Neuronal stem cell (in vitro differentiated cells): ENCODE measurements around the gene CCDC167.

Source experiments
- DNase-seq: peaks from one replicate; pipeline ENCODE4 v3.0.0-alpha.2; 2013; ENCODE audit warnings: low spot score
- H2AFZ ChIP-seq: one replicate; pipeline ENCODE4 v1.6.1; 2013; ENCODE audit warnings: mild to moderate bottlenecking, low read length, inconsistent platforms
- H2AK5ac ChIP-seq: 2 replicates; pipeline ENCODE4 v1.6.1; 2013; ENCODE audit warnings: low read depth, mild to moderate bottlenecking, inconsistent platforms, low read length, moderate library complexity, mixed read lengths
- H2BK120ac ChIP-seq: 2 replicates; pipeline ENCODE4 v1.6.1; 2013; ENCODE audit warnings: low read depth, mild to moderate bottlenecking, inconsistent platforms, low read length, moderate library complexity, mixed read lengths
- H2BK12ac ChIP-seq: one replicate; pipeline ENCODE4 v1.6.1; 2013; ENCODE audit warnings: low read length, inconsistent platforms
- H2BK15ac ChIP-seq: 2 replicates; pipeline ENCODE4 v1.6.1; 2013; ENCODE audit warnings: mild to moderate bottlenecking, low read length, inconsistent platforms, mixed read lengths
- H2BK5ac ChIP-seq: one replicate; pipeline ENCODE4 v1.6.1; 2013; ENCODE audit warnings: inconsistent platforms, mild to moderate bottlenecking, low read length, moderate library complexity
- H3K14ac ChIP-seq: one replicate; pipeline ENCODE4 v1.6.1; 2013; ENCODE audit warnings: low read length, inconsistent platforms
- H3K18ac ChIP-seq: 2 replicates; pipeline ENCODE4 v1.6.1; 2013; ENCODE audit warnings: low read length, inconsistent platforms
- H3K23ac ChIP-seq: 2 replicates; pipeline ENCODE4 v1.6.1; 2013; ENCODE audit warnings: low read depth, mild to moderate bottlenecking, mixed read lengths, low read length, inconsistent platforms; ENCODE audit not compliant: poor library complexity
- H3K27ac ChIP-seq: replicated peaks from 3 replicates; pipeline ENCODE4 v1.5.1; 2013; ENCODE audit warnings: low read length, inconsistent platforms
- H3K27me3 ChIP-seq, 3 experiments: 2 replicates each; pipeline ENCODE4 v1.6.1; 2013; ENCODE audit warnings: low read length in 3 of 3, mild to moderate bottlenecking in 2 of 3, inconsistent platforms in 1 of 3, low read depth in 1 of 3, mixed read lengths in 1 of 3, moderate library complexity in 1 of 3; ENCODE audit not compliant: control insufficient read depth in 3 of 3, insufficient read depth in 3 of 3
- H3K36me3 ChIP-seq, 2 donors: replicated peaks in 1 of 2; 2 replicates each; pipeline ENCODE4 v1.6.1; 2013; ENCODE audit warnings: low read length in 2 of 2; ENCODE audit not compliant: control insufficient read depth in 2 of 2, insufficient read depth in 2 of 2
- H3K4ac ChIP-seq: 2 replicates; pipeline ENCODE4 v1.6.1; 2013; ENCODE audit warnings: inconsistent platforms, mild to moderate bottlenecking, low read length, moderate library complexity
- H3K4me1 ChIP-seq, 2 donors: 1 replicate in 1 of 2; 2 replicates in 1 of 2; pipeline ENCODE4 v1.6.1; 2013; ENCODE audit warnings: low read length in 2 of 2, low read depth in 1 of 2; ENCODE audit not compliant: control insufficient read depth in 2 of 2, insufficient read depth in 1 of 2
- H3K4me2 ChIP-seq: one replicate; pipeline ENCODE4 v1.6.1; 2013; ENCODE audit warnings: mild to moderate bottlenecking, low read length, inconsistent platforms; ENCODE audit not compliant: insufficient read depth, poor library complexity, severe bottlenecking
- H3K4me3 ChIP-seq, 2 donors: 2 replicates each; pipeline ENCODE4 v1.5.1; 2013; ENCODE audit warnings: low read length in 2 of 2, mild to moderate bottlenecking in 2 of 2, inconsistent platforms in 1 of 2, moderate library complexity in 1 of 2
- H3K79me1 ChIP-seq: one replicate; pipeline ENCODE4 v1.6.1; 2013; ENCODE audit warnings: low read depth, mild to moderate bottlenecking, inconsistent platforms, low read length, moderate library complexity
- H3K9ac ChIP-seq: one replicate; pipeline ENCODE4 v1.6.1; 2013; ENCODE audit warnings: mild to moderate bottlenecking, low read depth, low read length, inconsistent platforms; ENCODE audit not compliant: poor library complexity
- H3K9me3 ChIP-seq, 2 donors: replicated peaks in 1 of 2; 2 replicates each; pipeline versions ENCODE3 to v1.6.1; 2013; ENCODE audit warnings: low read length in 2 of 2, mild to moderate bottlenecking in 2 of 2, inconsistent platforms in 1 of 2, low read depth in 1 of 2, mixed read lengths in 1 of 2, moderate library complexity in 1 of 2; ENCODE audit not compliant: control insufficient read depth in 2 of 2, insufficient read depth in 1 of 2
- H4K8ac ChIP-seq: one replicate; pipeline ENCODE4 v1.6.1; 2013; ENCODE audit warnings: low read depth, mild to moderate bottlenecking, inconsistent platforms, low read length, moderate library complexity
- H4K91ac ChIP-seq: one replicate; pipeline ENCODE4 v1.6.1; 2013; ENCODE audit warnings: low read length, low read depth, mild to moderate bottlenecking, inconsistent platforms; ENCODE audit not compliant: poor library complexity
- WGBS, 2 donors: extraction: QIAGEN DNeasy Blood & Tissue Kit; methylation state at CpG; one replicate each; pipeline ENCODE4 v1.1.7; 2013; ENCODE audit warnings: missing lambda C conversion rate in 2 of 2, mixed read lengths in 1 of 2; ENCODE audit not compliant: insufficient read length in 2 of 2, insufficient replicate concordance in 1 of 2; ENCODE audit errors: extremely low coverage in 2 of 2; 5-methylcytosine and 5-hydroxymethylcytosine counted together

The CCDC167 gene

DNA sequence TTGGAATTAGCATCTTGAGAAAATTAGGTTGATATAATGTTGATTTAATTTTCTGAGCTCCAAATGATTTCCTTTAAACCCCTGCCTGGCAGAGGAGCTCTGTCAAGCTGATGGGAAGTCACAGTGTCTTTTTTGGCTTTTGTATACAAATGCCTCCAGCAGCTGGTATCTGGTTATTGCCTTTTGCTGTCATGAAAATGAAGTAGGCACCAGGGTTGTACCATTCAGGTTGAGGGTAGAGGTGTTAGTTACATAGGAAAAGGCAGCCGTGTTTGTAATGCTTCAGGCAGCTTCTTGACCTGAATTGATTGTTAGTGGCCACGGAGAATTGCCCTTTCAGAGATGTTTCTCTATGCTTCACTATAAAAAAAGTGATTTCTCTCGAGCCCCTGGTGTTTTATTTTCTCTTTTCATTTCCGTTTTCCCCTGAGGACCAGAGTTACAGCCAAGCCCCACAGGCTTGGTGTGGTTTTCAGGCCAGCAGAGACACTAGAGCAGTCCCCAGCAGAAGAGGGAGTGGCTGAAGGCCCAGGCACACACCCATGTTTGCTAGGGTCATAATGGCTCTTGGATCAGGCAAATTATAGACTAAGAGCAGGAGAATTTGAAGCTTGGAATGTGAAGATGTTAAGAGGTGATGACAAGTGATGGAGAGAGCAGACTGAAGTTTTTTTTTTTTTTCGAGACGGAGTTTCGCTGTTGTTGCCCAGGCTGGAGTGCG lies 45.1 kb downstream of the CCDC167 start:
- H3K4ac ChIP-seq = no peak overlapping the region
- no peak overlapping the region for H4K91ac ChIP-seq
- WGBS, 2 donors = no CpG with 5 or more reads among the region's 8 CpGs
- no peak overlapping the region for H3K4me3 ChIP-seq
- H3K14ac ChIP-seq = no peak overlapping the region
- peaks cover 18 to 88% of the 10 kb centered on the region in 2 donors for H3K36me3 ChIP-seq
- no peak overlapping the region for H3K23ac ChIP-seq
- H2BK120ac ChIP-seq = no peak overlapping the region
- H3K27me3 ChIP-seq = no peaks in the 10 kb centered on the region
- no peak overlapping the region for H2BK5ac ChIP-seq
- H3K79me1 ChIP-seq = no peaks in the 10 kb centered on the region
- H2BK15ac ChIP-seq = no peak overlapping the region
- peaks cover 0 to 3% of the 10 kb centered on the region in 2 donors for H3K4me1 ChIP-seq
- no peak overlapping the region for H3K4me2 ChIP-seq
- H3K18ac ChIP-seq = no peak overlapping the region
- H3K27ac ChIP-seq = no peak overlapping the region
- no peaks in the 10 kb centered on the region for H3K9me3 ChIP-seq
- H4K8ac ChIP-seq = no peak overlapping the region
- no peak for DNase-seq
- no peak overlapping the region for H2AK5ac ChIP-seq
- no peak overlapping the region for H3K9ac ChIP-seq
- H2BK12ac ChIP-seq = no peak overlapping the region
- no peak overlapping the region for H2AFZ ChIP-seq

GRCh38 chr6:37452522-37452921 lies 47.2 kb downstream of the CCDC167 start:
- H4K8ac ChIP-seq = no peak overlapping the region
- H3K4me3 ChIP-seq = no peak overlapping the region
- H2AFZ ChIP-seq = no peak overlapping the region
- DNase-seq = no peak
- no peaks in the 10 kb centered on the region for H3K4me1 ChIP-seq
- no peak overlapping the region for H2BK5ac ChIP-seq
- H3K18ac ChIP-seq = no peak overlapping the region
- no peak overlapping the region for H3K4me2 ChIP-seq
- peaks cover 16 to 92% of the 10 kb centered on the region in 2 donors for H3K36me3 ChIP-seq
- no peaks in the 10 kb centered on the region for H3K9me3 ChIP-seq
- no peak overlapping the region for H2BK15ac ChIP-seq
- H3K79me1 ChIP-seq = no peaks in the 10 kb centered on the region
- no CpG with 5 or more reads among the region's 3 CpGs for WGBS, 2 donors
- H4K91ac ChIP-seq = no peak overlapping the region
- no peak overlapping the region for H3K14ac ChIP-seq
- no peak overlapping the region for H3K23ac ChIP-seq
- no peak overlapping the region for H3K27ac ChIP-seq
- H2BK12ac ChIP-seq = no peak overlapping the region
- no peak overlapping the region for H3K4ac ChIP-seq
- H3K9ac ChIP-seq = no peak overlapping the region
- no peak overlapping the region for H2AK5ac ChIP-seq
- no peak overlapping the region for H2BK120ac ChIP-seq
- no peaks in the 10 kb centered on the region for H3K27me3 ChIP-seq

- WGBS, 2 donors = no CpG with 5 or more reads among the region's 2 CpGs
Measured at GRCh38 chr6:37451441-37452193, 48.1 kb downstream of the CCDC167 start.

GRCh38 chr6:37449984-37450383 lies 49.7 kb downstream of the CCDC167 start:
- no peak overlapping the region for H2BK5ac ChIP-seq
- no peak overlapping the region for H3K27ac ChIP-seq
- no peak overlapping the region for H2BK15ac ChIP-seq
- no peak overlapping the region for H3K18ac ChIP-seq
- no peak overlapping the region for H2BK12ac ChIP-seq
- H3K4me2 ChIP-seq = no peak overlapping the region
- H3K9me3 ChIP-seq = peaks cover 0 to 2% of the 10 kb centered on the region in 2 donors
- H3K4ac ChIP-seq = no peak overlapping the region
- no peak overlapping the region for H4K8ac ChIP-seq
- peaks cover 21 to 95% of the 10 kb centered on the region in 2 donors for H3K36me3 ChIP-seq
- H3K9ac ChIP-seq = no peak overlapping the region
- no peak overlapping the region for H4K91ac ChIP-seq
- no peak overlapping the region for H2AK5ac ChIP-seq
- no peaks in the 10 kb centered on the region for H3K4me1 ChIP-seq
- H3K23ac ChIP-seq = no peak overlapping the region
- H3K14ac ChIP-seq = no peak overlapping the region
- no peak for DNase-seq
- H3K79me1 ChIP-seq = no peaks in the 10 kb centered on the region
- H2BK120ac ChIP-seq = no peak overlapping the region
- H2AFZ ChIP-seq = no peak overlapping the region
- H3K27me3 ChIP-seq = no peaks in the 10 kb centered on the region
- no peak overlapping the region for H3K4me3 ChIP-seq
- no CpG with 5 or more reads among the region's 4 CpGs for WGBS, 2 donors

More at GRCh38 chr6:37451441-37452193, 48.1 kb downstream of the CCDC167 start:
- no peak overlapping the region for H3K4me3 ChIP-seq
- H2BK12ac ChIP-seq = no peak overlapping the region
- no peak overlapping the region for H3K4ac ChIP-seq
- H3K18ac ChIP-seq = no peak overlapping the region
- no peak overlapping the region for H3K23ac ChIP-seq
- no peak for DNase-seq
- no peaks in the 10 kb centered on the region for H3K79me1 ChIP-seq
- H2BK15ac ChIP-seq = no peak overlapping the region
- H2BK5ac ChIP-seq = no peak overlapping the region
- H3K27me3 ChIP-seq = no peaks in the 10 kb centered on the region
- H4K91ac ChIP-seq = no peak overlapping the region
- no peak overlapping the region for H3K27ac ChIP-seq
- no peak overlapping the region for H2BK120ac ChIP-seq
- H4K8ac ChIP-seq = no peak overlapping the region
- H3K9me3 ChIP-seq = peaks cover 0 to 2% of the 10 kb centered on the region in 2 donors
- H2AK5ac ChIP-seq = no peak overlapping the region
- H2AFZ ChIP-seq = no peak overlapping the region
- H3K9ac ChIP-seq = no peak overlapping the region
- H3K14ac ChIP-seq = no peak overlapping the region
- no peaks in the 10 kb centered on the region for H3K4me1 ChIP-seq
- no peak overlapping the region for H3K4me2 ChIP-seq
- peaks cover 19 to 97% of the 10 kb centered on the region in 2 donors for H3K36me3 ChIP-seq
